Measurements from ENCODE around the gene REV3L. TPM values are rescaled to one million over a fixed set of nuclear protein-coding genes. Genes with fewer than 3 reads are reported as not detected.

Gene REV3L
- total and polyA plus RNA-seq, 2 of the 8 experiments (the other 6 are each of a cell fraction or from before 2014, with no cell fraction given) = 2.1 to 6.6 TPM

DNA sequence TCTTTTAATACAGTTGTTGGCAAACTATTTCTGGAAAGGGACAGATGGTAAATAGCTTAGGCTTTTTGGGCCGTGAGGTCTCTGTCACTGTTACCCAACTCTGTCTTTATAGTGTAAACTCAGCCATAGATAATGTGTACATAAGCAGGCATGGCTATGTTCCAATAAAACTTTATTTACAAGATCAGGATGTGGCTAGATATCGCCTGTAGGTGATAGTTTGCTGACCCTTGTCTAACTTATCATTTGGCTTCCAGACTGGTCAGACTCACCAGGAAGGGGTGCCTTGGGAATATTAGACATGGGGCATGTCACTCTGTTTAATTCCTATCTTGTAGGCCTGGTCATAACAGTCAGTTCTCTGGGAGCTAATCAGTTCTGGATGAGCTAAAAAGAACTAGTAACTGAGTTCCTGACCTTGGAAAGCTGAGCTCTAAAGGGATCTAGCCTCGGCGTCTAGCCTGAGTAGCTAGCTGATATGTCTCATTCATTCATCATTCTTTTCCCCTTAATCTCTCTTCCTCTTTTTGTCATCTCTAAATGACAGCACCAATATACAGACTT is 232.1 kb downstream of the REV3L start:
- H3K27me3 ChIP-seq (replicated peaks in 1 of 4; ENCODE audit: control insufficient read depth in 3 of 4, extremely low read depth in 1 of 4, insufficient read depth in 3 of 4, low read length in 3 of 4) = no peaks in the 10 kb centered on the region
- no peaks in the 10 kb centered on the region for H3K79me2 ChIP-seq (ENCODE audit: control insufficient read depth in 1 of 2, insufficient read depth in 2 of 2, low read length in 2 of 2)
- no peaks in the 10 kb centered on the region for H4K20me1 ChIP-seq (replicated peaks in 1 of 2; ENCODE audit: control insufficient read depth in 1 of 2, insufficient read depth in 2 of 2, low read length in 2 of 2)
- ChIA-PET POLR2A (ENCODE audit: partially characterized antibody) (no interaction called here), CTCF (ENCODE audit: partially characterized antibody) (interaction anchor here (1.0 to 1.5 kb wide), 2 partner anchors 8 to 220 kb away, joined by 3 to 8 read pairs; a partner anchor contains a TSS)
- no peak overlapping the region for H2AK5ac ChIP-seq (ENCODE audit: low read depth, low read length)
- no peak overlapping the region for H2BK12ac ChIP-seq (ENCODE audit: low read depth, low read length)
- H3K4me2 ChIP-seq (ENCODE audit: insufficient read depth in 1 of 2, low read depth in 2 of 2, low read length in 2 of 2) = no peak overlapping the region
- H3K56ac ChIP-seq (replicated peaks; ENCODE audit: insufficient read length, low read depth, low read length) = no peak overlapping the region
- H4K5ac ChIP-seq (ENCODE audit: insufficient read length, low read depth, low read length) = no peak overlapping the region
- FAIRE-seq (no peak), DNase-seq (ENCODE audit: low read depth in 1 of 2, low spot score in 2 of 2) (no peak)
- 0 out of 2 replicates have a peak overlapping the region, but pooled peaks have one; percentile 31 for H2BK15ac ChIP-seq (ENCODE audit: low read length)
- H2BK120ac ChIP-seq (replicated peaks; ENCODE audit: low read depth, low read length) = no peak overlapping the region
- no peaks in the 10 kb centered on the region for H3K79me1 ChIP-seq (ENCODE audit: low read depth, low read length)
- H3K9ac ChIP-seq (replicated peaks in 1 of 4; ENCODE audit: extremely low read depth in 1 of 4, low read depth in 3 of 4, low read length in 3 of 4) = no peak overlapping the region
- H3K4ac ChIP-seq (replicated peaks; ENCODE audit: insufficient read length, low read depth, low read length) = no peak overlapping the region
- H3K4me1 ChIP-seq (replicated peaks in 1 of 4; ENCODE audit: control insufficient read depth in 3 of 4, insufficient read depth in 4 of 4, low read length in 3 of 4) = peaks cover 2 to 18% (median 11%) of the 10 kb centered on the region in 4 experiments; a peak in 6 of 7 replicates
- no peak overlapping the region for H4K8ac ChIP-seq (ENCODE audit: extremely low read depth, insufficient read depth, low read length)
- no peak overlapping the region for H4K91ac ChIP-seq (replicated peaks; ENCODE audit: insufficient read length, low read length)
- no peak overlapping the region for H3K18ac ChIP-seq (ENCODE audit: extremely low read depth, low read length)
- H3K23me2 ChIP-seq (ENCODE audit: low read depth, low read length) = no peaks in the 10 kb centered on the region; the same call in 1 of the 2 replicates
- H2AFZ ChIP-seq (ENCODE audit: low read length) = no peak overlapping the region
- H2BK20ac ChIP-seq (ENCODE audit: low read length) = no peak overlapping the region
- no peak overlapping the region for H3K14ac ChIP-seq (ENCODE audit: insufficient read length)
- H3K27ac ChIP-seq (ENCODE audit: low read depth, low read length) = no peak overlapping the region
- no peaks in the 10 kb centered on the region for H3K9me3 ChIP-seq (ENCODE audit: insufficient read depth in 2 of 2, low read depth in 1 of 2, low read length in 1 of 2)
- no peak overlapping the region for H3K23ac ChIP-seq (ENCODE audit: insufficient read length)
- no peak overlapping the region for H2BK5ac ChIP-seq (ENCODE audit: low read depth, low read length)
- no peak overlapping the region for H3K4me3 ChIP-seq (ENCODE audit: extremely low read depth in 1 of 4, insufficient read depth in 2 of 4, low read depth in 3 of 4, low read length in 4 of 4)
- no peaks in the 10 kb centered on the region for H3K36me3 ChIP-seq (ENCODE audit: control insufficient read depth in 2 of 4, insufficient read depth in 4 of 4, low read length in 3 of 4)
- WGBS, 2 experiments (ENCODE audit: extremely low coverage in 1 of 2, insufficient coverage in 1 of 2, insufficient read length in 1 of 2, insufficient replicate concordance in 2 of 2, low coverage in 1 of 2, low lambda C conversion rate in 2 of 2, missing lambda C conversion rate in 1 of 2) = 93% methylated on average over 4 of the region's 4 CpGs; no CpG with 5 or more reads in 1 of the 2 experiments

All from H1 (cell line).